Sigmoid colon (tissue), 7 donors: ENCODE results near the gene NEMP2. TPM values are rescaled to one million over a fixed set of nuclear protein-coding genes. Genes with fewer than 3 reads are reported as not detected.

Source experiments
- DNase-seq: peaks from one replicate; pipeline ENCODE4 v3.0.0-alpha.2; 2019
- H3K27ac ChIP-seq, 4 donors: fragments of 200-600 bp; sonication (generic); one replicate each; pipeline ENCODE4 v1.5.1; 2016 to 2019; ENCODE audit warnings: mild to moderate bottlenecking in 1 of 4
- H3K27me3 ChIP-seq, 3 donors: fragments of 200-600 bp; sonication (generic); one replicate each; pipeline ENCODE4 v1.5.1; 2019; ENCODE audit warnings: mild to moderate bottlenecking in 1 of 3
- H3K36me3 ChIP-seq, 4 donors: fragments of 200-600 bp; sonication (generic); one replicate each; pipeline ENCODE4 v1.5.1; 2016 to 2019
- H3K4me1 ChIP-seq, 4 donors: fragments of 200-600 bp; sonication (generic); one replicate each; pipeline ENCODE4 v1.5.1; 2017 to 2019
- H3K4me3 ChIP-seq, 4 donors: fragments of 200-600 bp; sonication (generic); one replicate each; pipeline ENCODE4 v1.5.1; 2017 to 2019; ENCODE audit warnings: mild to moderate bottlenecking in 2 of 4, moderate library complexity in 1 of 4
- H3K9me3 ChIP-seq, 4 donors: fragments of 200-600 bp in 3 of 4; sonication (generic) in 3 of 4; one replicate each; pipeline versions ENCODE4 v1.5.1 to v1.6.1; 2013 to 2019
- CTCF ChIP-seq, 4 experiments: fragments of 450-650 bp in 3 of 4; fragments of 200-600 bp in 1 of 4; IDR thresholded peaks; one replicate each; pipeline ENCODE4 v1.5.1; 2016 to 2019; ENCODE audit warnings: antibody characterized with exemption in 4 of 4, mild to moderate bottlenecking in 3 of 4, moderate library complexity in 2 of 4
- EP300 ChIP-seq, 4 donors: sonication (generic); formaldehyde crosslinking; IDR thresholded peaks; one replicate each; pipeline ENCODE4 v1.6.1; 2017; ENCODE audit warnings: antibody characterized with exemption in 4 of 4
- POLR2A ChIP-seq, 2 donors: fragments of 450-650 bp; IDR thresholded peaks; one replicate each; pipeline ENCODE4 v1.6.1; 2016; ENCODE audit warnings: antibody characterized with exemption in 2 of 2, mild to moderate bottlenecking in 2 of 2, moderate library complexity in 2 of 2
- POLR2AphosphoS5 ChIP-seq, 4 donors: sonication (generic); formaldehyde crosslinking; IDR thresholded peaks; one replicate each; pipeline ENCODE4 v1.6.1; 2017; ENCODE audit warnings: antibody characterized with exemption in 4 of 4
- WGBS, 2 donors: extraction: QIAGEN DNeasy Blood & Tissue Kit; methylation state at CpG; one replicate each; pipeline ENCODE4 v1.1.7; 2013; 5-methylcytosine and 5-hydroxymethylcytosine counted together
- intact Hi-C: fragments of 100-400 bp; cut with DNase I; formaldehyde crosslinking; loops from one replicate; pipeline ENCODE4 v1.15.1; 2023
- polyA plus RNA-seq, 3 donors: library from polyadenylated mRNA; stranded (reverse); fragments of 200-250 nt; gene quantifications; one replicate each; pipeline ENCODE4 v1.2.3, GENCODE V29; 2013
- total RNA-seq, 4 donors: library from RNA; depleted of rRNA; stranded (reverse); fragments of >200 nt; gene quantifications; one replicate each; pipeline ENCODE4 v1.1.0, GENCODE V29; 2016
- donor health status: healthy with polysubstance abuse.
- donor health status: Bipolar disorder and iron deficiency.
- donor health status: healthy.

The NEMP2 gene
- total and polyA plus RNA-seq, 7 donors: 0.23 to 6.8 (median 3.1) TPM

GRCh38 chr2:190561094-190561493 lies 26.6 kb upstream of the NEMP2 start:
- intact Hi-C loops: no loop called here
- Histone ChIP-seq H3K9me3 (no peaks in the 10 kb centered on the region), H3K4me3 (no peak overlapping the region), H3K36me3 (no peaks in the 10 kb centered on the region), H3K27ac (no peak overlapping the region), H3K27me3 (no peaks in the 10 kb centered on the region), H3K4me1 (no peaks in the 10 kb centered on the region)
- DNase-seq: no peak
- TF ChIP-seq POLR2A (IDR thresholded peaks at IDR 0.05) (no peak), EP300 (IDR thresholded peaks at IDR 0.05) (no peak)
- WGBS, 2 donors: 45 to 81% methylated on average over 3 of the region's 3 CpGs

- TF ChIP-seq EP300 (IDR thresholded peaks at IDR 0.05) (no peak), POLR2A (IDR thresholded peaks at IDR 0.05) (no peak), POLR2AphosphoS5 (IDR thresholded peaks at IDR 0.05) (no peak), CTCF (IDR thresholded peaks at IDR 0.05) (no peak)
- intact Hi-C loops: no loop called here
- WGBS, 2 donors: 65 to 87% methylated on average over 7 of the region's 7 CpGs
These were observed 20.0 kb upstream of the NEMP2 start for GRCh38 chr2:190554357-190555006.

GRCh38 chr2:190553254-190553653 lies 18.7 kb upstream of the NEMP2 start:
- Histone ChIP-seq H3K27ac (no peak overlapping the region), H3K27me3 (no peaks in the 10 kb centered on the region), H3K4me1 (no peaks in the 10 kb centered on the region), H3K9me3 (no peaks in the 10 kb centered on the region), H3K4me3 (no peak overlapping the region), H3K36me3 (no peaks in the 10 kb centered on the region)
- TF ChIP-seq POLR2A (IDR thresholded peaks at IDR 0.05) (no peak), CTCF (IDR thresholded peaks at IDR 0.05) (no peak), EP300 (IDR thresholded peaks at IDR 0.05) (no peak), POLR2AphosphoS5 (IDR thresholded peaks at IDR 0.05) (no peak)
- no peak for DNase-seq
- WGBS, 2 donors: 94 to 95% methylated on average over 1 of the region's 1 CpG
- intact Hi-C loops: no loop called here

More at GRCh38 chr2:190554357-190555006, 20.0 kb upstream of the NEMP2 start:
- no peak overlapping the region for H3K4me3 ChIP-seq
- no peak overlapping the region for H3K27ac ChIP-seq
- no peak for DNase-seq
- H3K4me1 ChIP-seq: no peaks in the 10 kb centered on the region
- H3K27me3 ChIP-seq: no peaks in the 10 kb centered on the region
- H3K36me3 ChIP-seq: no peaks in the 10 kb centered on the region
- no peaks in the 10 kb centered on the region for H3K9me3 ChIP-seq

- intact Hi-C loops: no loop called here
- TF ChIP-seq EP300 (IDR thresholded peaks at IDR 0.05) (no peak), POLR2AphosphoS5 (IDR thresholded peaks at IDR 0.05) (no peak), POLR2A (IDR thresholded peaks at IDR 0.05) (no peak), CTCF (IDR thresholded peaks at IDR 0.05) (no peak)
- H3K4me1 ChIP-seq: no peaks in the 10 kb centered on the region
- H3K36me3 ChIP-seq: no peaks in the 10 kb centered on the region
- H3K27ac ChIP-seq: no peak overlapping the region
- no peak for DNase-seq
- no peaks in the 10 kb centered on the region for H3K27me3 ChIP-seq
- no peak overlapping the region for H3K4me3 ChIP-seq
- no peaks in the 10 kb centered on the region for H3K9me3 ChIP-seq
- 67 to 88% methylated on average over 4 of the region's 4 CpGs for WGBS, 2 donors
These were observed 17.4 kb upstream of the NEMP2 start for GRCh38 chr2:190551928-190552327.

GRCh38 chr2:190550137-190550536 lies 15.6 kb upstream of the NEMP2 start:
- Histone ChIP-seq H3K36me3 (no peaks in the 10 kb centered on the region), H3K27me3 (no peaks in the 10 kb centered on the region), H3K4me1 (peaks cover 0 to 2% (median under 1%) of the 10 kb centered on the region in 4 donors), H3K9me3 (no peaks in the 10 kb centered on the region), H3K4me3 (no peak overlapping the region), H3K27ac (no peak overlapping the region)
- 98% methylated on average over 3 of the region's 3 CpGs for WGBS, 2 donors
- no peak for DNase-seq
- intact Hi-C loops: no loop called here
- TF ChIP-seq CTCF (IDR thresholded peaks at IDR 0.05): no peak
- no peak for TF ChIP-seq EP300 (IDR thresholded peaks at IDR 0.05)
- TF ChIP-seq POLR2A (IDR thresholded peaks at IDR 0.05): no peak
- no peak for TF ChIP-seq POLR2AphosphoS5 (IDR thresholded peaks at IDR 0.05)
